Pulmonary artery endothelial cell (primary cell): ENCODE results near the gene MPLKIP. TPM values are rescaled to one million over a fixed set of nuclear protein-coding genes. Genes with fewer than 3 reads are reported as not detected.
"Not testable (repeated sequence)": the region's sequence is repeated elsewhere in the genome, so short reads cannot be mapped to it uniquely, and the experiment has no call there.

Experiments used
- DNase-seq: peaks from one replicate; pipeline ENCODE4 v3.0.0-alpha.2; 2011; ENCODE audit warnings: low read depth, low spot score
- total RNA-seq: library from RNA; depleted of rRNA; stranded (reverse); fragments of >200 nt; gene quantifications from 2 replicates; pipeline ENCODE4 v1.2.3, GENCODE V29; 2014

The MPLKIP gene
- 28.2 and 31.2 TPM in 2 replicates for total RNA-seq

- DNase-seq, result peak; percentile 57
Measured at GRCh38 chr7:40134428-40135316, at the start of gene MPLKIP, which contains the start of gene SUGCT. Gene MPLKIP (minus strand): TSS chr7:40134622. CDS start chr7:40134567, 55 bp downstream. Gene SUGCT (plus strand): TSS chr7:40135005.

- DNase-seq, result no peak
Measured at GRCh38 chr7:40182452-40182851, 48.0 kb upstream of the MPLKIP start.

GRCh38 chr7:40177071-40177470 is 42.6 kb upstream of the MPLKIP start:
- no peak for DNase-seq

- no peak for DNase-seq
Measured at GRCh38 chr7:40175725-40176510, 41.5 kb upstream of the MPLKIP start.

- not testable (repeated sequence) for DNase-seq
Measured at GRCh38 chr7:40175256-40175655, 40.8 kb upstream of the MPLKIP start.

GRCh38 chr7:40173121-40173520 is 38.7 kb upstream of the MPLKIP start:
- DNase-seq, result not testable (repeated sequence)

GRCh38 chr7:40168266-40168665 is 33.8 kb upstream of the MPLKIP start:
- not testable (repeated sequence) for DNase-seq

GRCh38 chr7:40167291-40167690 is 32.9 kb upstream of the MPLKIP start:
- DNase-seq, result no peak

GRCh38 chr7:40165216-40165615 is 30.8 kb upstream of the MPLKIP start:
- no peak for DNase-seq

- DNase-seq, result no peak
Measured at GRCh38 chr7:40162516-40162915, 28.1 kb upstream of the MPLKIP start.

- no peak for DNase-seq
Measured at GRCh38 chr7:40156988-40157387, 22.6 kb upstream of the MPLKIP start.

- DNase-seq, result no peak
Measured at GRCh38 chr7:40151504-40151903, 17.1 kb upstream of the MPLKIP start.

- no peak for DNase-seq
Measured at GRCh38 chr7:40148671-40149070, 14.2 kb upstream of the MPLKIP start.

- not testable (repeated sequence) for DNase-seq
Measured at GRCh38 chr7:40148247-40148580, 13.8 kb upstream of the MPLKIP start.

- no peak for DNase-seq
Measured at GRCh38 chr7:40147371-40148246, 13.2 kb upstream of the MPLKIP start.

GRCh38 chr7:40145596-40146130 is 11.2 kb upstream of the MPLKIP start:
- not testable (repeated sequence) for DNase-seq

- DNase-seq, result not testable (repeated sequence)
Measured at GRCh38 chr7:40141916-40142315, 7.5 kb upstream of the MPLKIP start.

- not testable (repeated sequence) for DNase-seq
Measured at GRCh38 chr7:40139891-40140290, 5.5 kb upstream of the MPLKIP start.

- no peak for DNase-seq
Measured at GRCh38 chr7:40138973-40139372, 4.6 kb upstream of the MPLKIP start.

GRCh38 chr7:40137563-40137962 is 3.1 kb upstream of the MPLKIP start:
- no peak for DNase-seq

- no peak for DNase-seq
Measured at GRCh38 chr7:40135317-40135610, 842 bp upstream of the MPLKIP start.
